ENCODE results near the gene RNF222.
"Not testable (repeated sequence)": the region's sequence is repeated elsewhere in the genome, so short reads cannot be mapped to it uniquely, and the experiment has no call there.

RNF222 gene

DNA sequence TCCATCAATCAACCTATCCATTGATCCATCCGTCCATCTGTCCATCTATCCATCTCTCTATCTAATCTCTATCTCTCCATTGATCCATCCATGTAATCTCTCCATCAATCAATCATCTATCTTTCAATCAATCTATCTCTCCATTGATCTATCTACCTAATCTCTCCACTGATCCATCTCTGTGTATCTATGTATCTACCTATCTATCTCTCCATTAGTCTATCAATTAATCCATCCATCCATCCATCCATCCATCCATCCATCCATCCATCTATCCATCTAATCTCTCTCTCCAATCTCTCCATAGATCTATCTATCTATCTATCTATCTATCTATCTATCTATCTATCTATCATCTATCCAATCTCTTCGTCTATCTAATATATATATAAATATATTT lies 3.5 kb upstream of the RNF222 start:
- DNase-seq, result no peak
- TF ChIP-seq GATA1 (IDR thresholded peaks at IDR 0.05; ENCODE audit: low read depth, low read length), result no peak
- no peak for TF ChIP-seq POLR2A (IDR thresholded peaks at IDR 0.05; ENCODE audit: low read length)

GRCh38 chr17:8398980-8399379 lies 1.4 kb upstream of the RNF222 start:
- TF ChIP-seq GATA1 (IDR thresholded peaks at IDR 0.05; ENCODE audit: low read depth, low read length), result no peak
- no peak for TF ChIP-seq POLR2A (IDR thresholded peaks at IDR 0.05; ENCODE audit: low read length)
- no peak for DNase-seq

DNA sequence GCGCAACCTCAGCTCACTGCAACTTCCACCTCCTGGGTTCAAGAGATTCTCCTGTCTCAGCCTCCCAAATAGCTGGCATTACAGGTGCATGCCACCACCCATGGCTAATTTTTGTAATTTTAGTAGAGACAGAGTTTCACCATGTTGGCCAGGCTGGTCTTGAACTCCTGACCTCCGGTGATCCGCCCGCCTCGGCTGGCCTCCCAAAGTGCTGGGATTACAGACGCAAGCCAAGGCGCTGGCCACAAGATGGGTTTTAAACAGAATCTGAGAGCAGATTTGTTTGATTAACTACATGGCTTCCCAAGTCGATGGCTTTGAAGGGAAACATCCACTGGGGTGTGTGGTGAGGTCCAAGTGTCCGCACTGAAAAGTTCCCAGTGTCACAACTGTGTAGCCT lies 3.1 kb downstream of the RNF222 start:
- DNase-seq, result not testable (repeated sequence)

DNA sequence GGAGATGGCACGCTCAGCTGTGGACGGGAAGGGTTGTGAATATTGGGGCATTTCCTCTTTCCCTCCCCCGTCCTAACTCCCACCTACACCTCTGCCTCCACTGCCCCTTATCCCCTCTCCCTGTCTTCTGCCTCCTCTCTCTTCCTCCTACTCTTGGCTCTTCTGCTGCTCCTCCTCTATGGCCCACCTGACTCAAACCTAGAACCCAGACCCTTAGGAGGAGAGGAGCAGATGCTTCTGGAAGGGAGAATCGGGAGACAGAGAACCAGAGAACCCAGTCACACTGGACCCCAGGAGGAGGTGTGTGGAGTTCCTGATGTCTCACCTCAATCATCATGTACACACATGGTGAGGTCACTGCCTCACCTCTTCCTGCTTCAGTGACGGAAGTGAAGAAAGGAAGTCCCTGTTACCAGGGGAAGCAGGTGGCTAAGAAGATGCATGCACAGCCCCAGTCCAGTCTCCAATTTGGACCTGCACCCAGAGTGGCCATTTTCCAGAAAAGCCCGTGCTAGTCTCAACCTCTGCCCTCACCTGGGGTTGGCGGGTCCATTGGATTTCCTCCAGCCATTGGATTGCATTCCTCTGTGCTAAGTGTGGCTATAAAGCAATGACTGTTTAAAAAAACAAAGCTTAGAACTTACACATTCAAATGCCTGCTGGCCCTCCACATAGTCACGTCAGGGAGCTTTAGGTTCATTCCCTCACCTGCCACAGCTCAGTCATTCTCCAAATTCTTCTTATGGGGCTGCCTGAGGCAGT lies 4.0 kb downstream of the RNF222 start:
- TF ChIP-seq POLR2A (IDR thresholded peaks at IDR 0.05; ENCODE audit: low read length), result no peak
- TF ChIP-seq GATA1 (IDR thresholded peaks at IDR 0.05; ENCODE audit: low read depth, low read length), result no peak
- no peak for DNase-seq

DNA sequence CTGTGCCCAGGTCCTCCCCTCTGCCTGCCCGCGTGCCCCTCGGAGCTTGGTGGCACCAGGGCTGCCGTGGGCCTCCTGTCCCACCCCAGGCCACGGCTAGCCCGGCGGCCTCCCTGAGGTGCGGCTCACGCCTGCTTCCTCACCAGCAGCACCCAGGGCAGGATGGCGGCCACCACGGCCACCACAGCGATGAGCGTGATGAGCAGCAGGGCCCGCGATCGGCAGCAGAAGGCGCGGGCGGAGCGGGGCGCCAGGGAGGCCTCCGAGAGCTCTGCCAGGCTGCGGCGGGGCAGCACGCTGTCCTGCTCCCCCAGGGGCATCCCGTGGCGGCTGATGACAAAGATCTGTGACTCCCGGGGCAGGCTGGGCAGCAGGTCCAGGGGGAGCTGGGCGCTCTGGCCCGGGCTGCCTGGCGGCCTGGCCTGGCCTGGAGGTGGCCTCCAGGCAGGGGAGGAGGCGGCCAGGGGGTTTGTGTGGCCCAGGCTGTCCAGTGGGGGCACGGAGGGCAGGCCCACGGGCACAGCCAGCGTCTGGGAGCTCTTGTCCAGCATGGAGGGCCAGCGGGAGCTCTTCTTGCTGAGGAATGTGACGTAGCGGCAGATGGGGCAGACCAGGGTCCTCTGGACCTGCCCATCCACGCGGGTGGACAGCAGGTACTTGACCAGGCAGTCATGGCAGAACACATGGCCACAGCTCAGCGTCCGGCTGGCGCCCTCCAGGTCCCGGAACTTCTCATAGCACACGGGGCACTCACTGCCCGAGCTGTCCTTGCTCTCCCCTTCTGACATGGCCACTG lies 4.8 kb downstream of the RNF222 start:
- TF ChIP-seq GATA1 (IDR thresholded peaks at IDR 0.05; ENCODE audit: low read depth, low read length) (no peak), POLR2A (IDR thresholded peaks at IDR 0.05; ENCODE audit: low read length) (no peak)
- DNase-seq, result no peak

DNA sequence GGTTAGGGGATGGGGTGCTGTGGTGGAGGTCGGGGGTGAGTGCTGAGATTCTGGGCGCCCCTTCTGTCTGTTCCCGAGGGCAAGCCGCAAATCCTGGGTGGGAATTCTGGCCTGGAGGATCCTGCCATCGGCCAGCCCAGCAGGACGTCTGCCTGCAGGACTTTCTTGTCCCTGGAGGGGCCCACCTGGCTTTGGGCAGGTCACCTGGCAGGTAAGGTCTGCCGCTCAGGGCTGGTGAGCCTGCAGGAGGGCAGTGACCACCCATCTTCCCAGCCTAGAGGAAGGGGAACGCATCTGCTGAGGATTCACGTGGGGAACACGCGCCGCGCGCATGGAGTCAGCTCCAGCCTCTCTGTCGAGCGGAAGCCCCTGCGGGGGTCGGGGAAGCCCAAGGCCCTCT lies 5.4 kb downstream of the RNF222 start:
- no peak for DNase-seq
- TF ChIP-seq POLR2A (IDR thresholded peaks at IDR 0.05; ENCODE audit: low read length) (no peak), GATA1 (IDR thresholded peaks at IDR 0.05; ENCODE audit: low read depth, low read length) (no peak)

GRCh38 chr17:8391711-8392110 lies 5.9 kb downstream of the RNF222 start:
- no peak for DNase-seq
- TF ChIP-seq GATA1 (IDR thresholded peaks at IDR 0.05; ENCODE audit: low read depth, low read length), result no peak
- no peak for TF ChIP-seq POLR2A (IDR thresholded peaks at IDR 0.05; ENCODE audit: low read length)

GRCh38 chr17:8387914-8388651 lies 9.5 kb downstream of the RNF222 start:
- DNase-seq, result no peak
- no peak for TF ChIP-seq GATA1 (IDR thresholded peaks at IDR 0.05; ENCODE audit: low read depth, low read length)
- no peak for TF ChIP-seq POLR2A (IDR thresholded peaks at IDR 0.05; ENCODE audit: low read length)

DNA sequence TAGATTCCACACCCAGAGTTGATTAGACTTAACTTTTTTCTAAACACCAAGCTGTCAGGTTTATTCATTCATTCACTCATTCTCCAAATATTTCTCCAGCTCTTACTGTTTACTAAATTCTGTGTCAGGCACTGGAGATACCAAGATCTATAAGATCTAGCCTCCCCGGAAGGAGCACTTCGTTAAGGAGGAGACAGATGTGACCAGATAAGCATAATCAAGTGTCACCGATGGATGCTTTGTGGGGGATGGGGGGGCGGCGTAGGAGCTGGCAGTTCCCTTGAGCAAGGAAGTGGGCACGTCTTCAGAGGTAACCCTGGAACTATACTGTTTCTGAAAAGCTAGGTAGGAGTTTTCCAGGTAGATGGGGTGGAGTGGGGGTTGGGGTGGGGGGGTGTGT lies 10.8 kb downstream of the RNF222 start:
- TF ChIP-seq GATA1 (IDR thresholded peaks at IDR 0.05; ENCODE audit: low read depth, low read length) (no peak), POLR2A (IDR thresholded peaks at IDR 0.05; ENCODE audit: low read length) (no peak)
- DNase-seq, result peak; percentile 58 to 86

GRCh38 chr17:8384801-8385378 lies 12.7 kb downstream of the RNF222 start:
- DNase-seq, result no peak
- TF ChIP-seq POLR2A (IDR thresholded peaks at IDR 0.05; ENCODE audit: low read length) (no peak), GATA1 (IDR thresholded peaks at IDR 0.05; ENCODE audit: low read depth, low read length) (no peak)

GRCh38 chr17:8383143-8383822 lies 14.3 kb downstream of the RNF222 start, which contains the start of gene RPL26:
TSS of gene RPL26 (minus strand) at chr17:8383193. CDS start at chr17:8382310, 883 bp downstream.
- peak; percentile 98 for DNase-seq
- no peak for TF ChIP-seq GATA1 (IDR thresholded peaks at IDR 0.05; ENCODE audit: low read depth, low read length)
- TF ChIP-seq POLR2A (IDR thresholded peaks at IDR 0.05; ENCODE audit: low read length), result peak; percentile 91

DNA sequence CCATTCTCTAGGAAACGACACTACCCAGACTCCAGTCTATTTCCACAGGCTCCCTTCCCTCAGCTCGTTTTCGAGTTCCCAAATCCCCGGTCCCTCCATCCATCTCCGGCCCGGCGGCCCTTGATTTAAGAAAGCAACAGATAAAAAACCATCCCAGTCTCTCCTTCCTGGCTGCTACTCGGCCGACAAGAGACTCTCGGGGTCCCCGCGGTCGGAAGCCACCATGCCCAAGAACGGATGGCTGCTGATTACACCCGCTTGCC lies 14.8 kb downstream of the RNF222 start:
- no peak for DNase-seq
- TF ChIP-seq POLR2A (IDR thresholded peaks at IDR 0.05; ENCODE audit: low read length) (no peak), GATA1 (IDR thresholded peaks at IDR 0.05; ENCODE audit: low read depth, low read length) (no peak)

DNA sequence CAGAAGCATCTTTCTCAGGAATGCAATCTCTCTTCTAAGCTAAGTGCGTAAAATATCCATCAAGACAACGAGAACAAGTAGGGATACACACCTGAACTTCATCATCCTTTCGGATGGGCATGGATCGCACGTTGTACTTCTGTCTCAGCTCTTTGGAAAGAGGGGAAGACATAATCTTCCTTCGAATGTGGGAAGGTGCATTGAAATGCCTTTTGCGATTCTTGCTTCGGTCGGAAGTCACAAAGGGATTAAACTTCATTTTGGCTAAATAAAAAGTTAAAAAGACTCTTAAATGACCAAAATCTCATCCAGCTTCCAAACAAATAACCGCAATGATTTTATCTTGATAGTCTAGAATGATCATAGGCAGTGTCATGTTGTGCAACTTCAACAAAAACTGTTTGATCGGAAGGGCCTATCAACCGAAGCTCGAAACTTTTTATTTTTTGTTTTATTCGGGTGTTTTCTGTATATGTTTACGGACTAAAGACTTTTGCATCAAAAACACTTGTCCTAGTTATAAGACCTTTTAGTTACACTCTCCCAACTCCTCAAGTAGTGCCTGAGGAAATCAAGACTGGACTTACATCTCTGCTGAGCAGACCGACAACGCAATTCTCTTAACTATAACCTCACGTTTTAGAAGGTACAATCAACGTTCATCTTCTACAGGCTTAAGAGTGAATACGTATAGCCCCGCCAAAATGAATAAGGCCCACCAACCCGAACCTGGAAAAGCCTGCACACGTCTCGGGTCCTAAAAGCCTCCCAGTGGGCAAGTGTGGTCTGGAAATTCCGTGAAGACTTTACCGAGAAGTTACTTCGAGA lies 15.4 kb downstream of the RNF222 start:
- TF ChIP-seq POLR2A (IDR thresholded peaks at IDR 0.05; ENCODE audit: low read length), result no peak
- TF ChIP-seq GATA1 (IDR thresholded peaks at IDR 0.05; ENCODE audit: low read depth, low read length), result no peak
- peak; percentile 62 to 67 for DNase-seq
